OCI-LY1 (cell line): ENCODE results near the gene MIS18BP1.

Experiments used
- CTCF ChIP-seq: fragments of 200-600 bp; sonication (generic), shearing (Covaris generic); IDR thresholded peaks from 2 replicates; pipeline ENCODE4 v1.5.1; 2017; ENCODE audit warnings: mild to moderate bottlenecking, antibody characterized with exemption, low read length, moderate library complexity, mixed read lengths
- EZH2 ChIP-seq: fragments of 200-600 bp; sonication (generic), shearing (Covaris generic); IDR thresholded peaks from 2 replicates; pipeline ENCODE4 v1.8.0; 2017; ENCODE audit warnings: borderline replicate concordance, mixed run types, mild to moderate bottlenecking, antibody characterized with exemption, low read length, moderate library complexity, mixed read lengths

GRCh38 chr14:45238988-45239387, 14.0 kb downstream of the MIS18BP1 start:
- TF ChIP-seq EZH2 (no peak), CTCF (no peak)
